Panc1 (cell line): ENCODE data around the gene ERC2. TPM values are rescaled to one million over a fixed set of nuclear protein-coding genes. Genes with fewer than 3 reads are reported as not detected.

Experiments used
- ATAC-seq: fragments of 200-7000 bp; cut with Tn5 transposase; 2 replicates; pipeline ENCODE4 v1.9.1; 2020; ENCODE audit warnings: mild to moderate bottlenecking, moderate library complexity
- BruUV-seq: library from RNA; stranded (reverse); fragments of 400-500 nt; replicated peaks from 2 replicates; lab custom pipeline; 2021; lab: Mats Ljungman, UMichigan
- CTCF ChIA-PET: fragments of 300-600 bp; sonication (Branson Sonifier 250); formaldehyde crosslinking; loops from one replicate; lab custom pipeline; 2022; ENCODE audit warnings: antibody characterized with exemption; lab: Charles Lee
- POLR2A ChIA-PET: fragments of 300-600 bp; sonication (Branson Sonifier 250); formaldehyde crosslinking; loops from one replicate; lab custom pipeline; 2022; ENCODE audit warnings: antibody characterized with exemption; lab: Charles Lee
- DNase-seq: peaks from one replicate; pipeline ENCODE4 v3.0.0-alpha.2; 2010; ENCODE audit warnings: low read depth, low spot score
- H3K27ac ChIP-seq: 2 replicates; pipeline ENCODE4 v1.5.1; 2011; ENCODE audit warnings: mild to moderate bottlenecking, low read length, inconsistent platforms
- H3K27me3 ChIP-seq: fragments of 200-500 bp; sonication (Bioruptor generic); 2 replicates; pipeline ENCODE4 v1.6.0; 2014; ENCODE audit warnings: low read length, inconsistent platforms; ENCODE audit not compliant: control insufficient read depth, insufficient read depth
- H3K36me3 ChIP-seq: fragments of 200-500 bp; sonication (Bioruptor generic); 2 replicates; pipeline ENCODE4 v1.5.1; 2014; ENCODE audit warnings: inconsistent platforms, mild to moderate bottlenecking, low read length, moderate library complexity; ENCODE audit not compliant: control insufficient read depth, insufficient read depth
- H3K4me1 ChIP-seq: 2 replicates; pipeline ENCODE4 v1.5.1; 2011; ENCODE audit warnings: inconsistent platforms, mild to moderate bottlenecking, low read length, moderate library complexity; ENCODE audit not compliant: control insufficient read depth, insufficient read depth
- H3K4me3 ChIP-seq, 2 experiments: 2 replicates each; pipeline ENCODE4 v1.5.1; 2011 to 2012; ENCODE audit warnings: low read depth in 2 of 2, low read length in 2 of 2, mild to moderate bottlenecking in 2 of 2, inconsistent platforms in 1 of 2, moderate library complexity in 1 of 2
- H3K9me3 ChIP-seq: fragments of 200-500 bp; sonication (Bioruptor generic); 2 replicates; pipeline ENCODE4 v1.5.1; 2014; ENCODE audit warnings: low read depth, mild to moderate bottlenecking, inconsistent platforms, low read length, moderate library complexity; ENCODE audit not compliant: control insufficient read depth, insufficient read depth
- POLR2AphosphoS5 ChIP-seq: IDR thresholded peaks from 2 replicates; pipeline ENCODE4 v1.6.1; 2012; ENCODE audit warnings: mild to moderate bottlenecking, low read depth, low read length, moderate library complexity
- SIN3A ChIP-seq: IDR thresholded peaks from 2 replicates; pipeline ENCODE4 v1.6.1; 2012; ENCODE audit warnings: low read depth, mild to moderate bottlenecking, low read length, moderate library complexity, borderline replicate concordance; ENCODE audit not compliant: insufficient read depth
- TCF7L2 ChIP-seq: IDR thresholded peaks from 2 replicates; pipeline ENCODE4 v1.6.1; 2011; ENCODE audit warnings: mild to moderate bottlenecking, low read depth, low read length, inconsistent platforms
- in situ Hi-C: cut with HindIII; loops from 2 replicates; pipeline ENCODE4 v1.10.0; 2016; ENCODE audit warnings: low sequenced_read_pairs, low pct_unique_long_range_greater_than_20kb
- intact Hi-C: fragments of 100-400 bp; cut with micrococcal nuclease; formaldehyde crosslinking; loops from one replicate; pipeline ENCODE4 v1.10.0; 2022; ENCODE audit not compliant: unreplicated experiment
- total RNA-seq: library from RNA; stranded (reverse); gene quantifications from one replicate; pipeline ENCODE4 v1.2.1, GENCODE V29; 2021; ENCODE audit not compliant: unreplicated experiment
- TF ChIP-seq, protein P1 (sequence below), 2 experiments: IDR thresholded peaks; 2 replicates each; pipeline ENCODE4 v1.6.1; 2011 to 2012; ENCODE audit warnings: low read depth in 2 of 2, control low read depth in 1 of 2, low read length in 1 of 2, mild to moderate bottlenecking in 1 of 2, moderate library complexity in 1 of 2; ENCODE audit not compliant: insufficient read depth in 1 of 2
- TF ChIP-seq, protein P2 (sequence below): fragments of 450-650 bp; IDR thresholded peaks from 2 replicates; pipeline ENCODE4 v1.5.1; 2017; ENCODE audit warnings: mild to moderate bottlenecking

The ERC2 gene
- total RNA-seq, 1 experiment from 2014 or later, result 0.33 TPM

DNA sequence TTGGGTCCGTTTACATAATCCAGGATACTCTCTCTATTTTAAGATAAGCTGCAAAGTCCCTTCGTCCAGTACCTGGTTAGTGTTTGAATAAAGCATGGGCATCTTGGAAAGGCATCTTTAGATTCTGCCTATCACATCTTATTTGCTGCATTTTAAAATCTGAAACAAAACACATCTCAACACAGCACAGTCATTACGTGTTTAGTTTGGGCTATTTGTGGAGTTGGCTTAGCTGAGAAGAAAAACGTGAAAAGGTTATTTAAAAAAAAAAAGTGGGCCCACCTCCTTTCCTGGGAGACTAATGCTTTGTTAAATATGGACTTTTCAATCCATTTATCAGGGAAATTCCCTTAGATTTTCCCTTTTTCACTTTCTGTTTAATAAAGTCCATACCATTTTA lies 806.7 kb downstream of the ERC2 start:
- POLR2A ChIA-PET, result no interaction called here
- no peaks in the 10 kb centered on the region; the same call in 1 of the 2 replicates for H3K27me3 ChIP-seq
- H3K4me3 ChIP-seq, result no peak overlapping the region
- in situ Hi-C loops (no loop called here), intact Hi-C loops (no loop called here)
- BruUV-seq, result no TSS peak
- H3K36me3 ChIP-seq, result no peaks in the 10 kb centered on the region
- ATAC-seq, result no peak
- no peaks in the 10 kb centered on the region for H3K9me3 ChIP-seq
- no peak for TF ChIP-seq SIN3A
- TF ChIP-seq, protein P1, sequence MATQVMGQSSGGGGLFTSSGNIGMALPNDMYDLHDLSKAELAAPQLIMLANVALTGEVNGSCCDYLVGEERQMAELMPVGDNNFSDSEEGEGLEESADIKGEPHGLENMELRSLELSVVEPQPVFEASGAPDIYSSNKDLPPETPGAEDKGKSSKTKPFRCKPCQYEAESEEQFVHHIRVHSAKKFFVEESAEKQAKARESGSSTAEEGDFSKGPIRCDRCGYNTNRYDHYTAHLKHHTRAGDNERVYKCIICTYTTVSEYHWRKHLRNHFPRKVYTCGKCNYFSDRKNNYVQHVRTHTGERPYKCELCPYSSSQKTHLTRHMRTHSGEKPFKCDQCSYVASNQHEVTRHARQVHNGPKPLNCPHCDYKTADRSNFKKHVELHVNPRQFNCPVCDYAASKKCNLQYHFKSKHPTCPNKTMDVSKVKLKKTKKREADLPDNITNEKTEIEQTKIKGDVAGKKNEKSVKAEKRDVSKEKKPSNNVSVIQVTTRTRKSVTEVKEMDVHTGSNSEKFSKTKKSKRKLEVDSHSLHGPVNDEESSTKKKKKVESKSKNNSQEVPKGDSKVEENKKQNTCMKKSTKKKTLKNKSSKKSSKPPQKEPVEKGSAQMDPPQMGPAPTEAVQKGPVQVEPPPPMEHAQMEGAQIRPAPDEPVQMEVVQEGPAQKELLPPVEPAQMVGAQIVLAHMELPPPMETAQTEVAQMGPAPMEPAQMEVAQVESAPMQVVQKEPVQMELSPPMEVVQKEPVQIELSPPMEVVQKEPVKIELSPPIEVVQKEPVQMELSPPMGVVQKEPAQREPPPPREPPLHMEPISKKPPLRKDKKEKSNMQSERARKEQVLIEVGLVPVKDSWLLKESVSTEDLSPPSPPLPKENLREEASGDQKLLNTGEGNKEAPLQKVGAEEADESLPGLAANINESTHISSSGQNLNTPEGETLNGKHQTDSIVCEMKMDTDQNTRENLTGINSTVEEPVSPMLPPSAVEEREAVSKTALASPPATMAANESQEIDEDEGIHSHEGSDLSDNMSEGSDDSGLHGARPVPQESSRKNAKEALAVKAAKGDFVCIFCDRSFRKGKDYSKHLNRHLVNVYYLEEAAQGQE (IDR thresholded peaks at IDR 0.05; ENCODE audit: insufficient read depth in 1 of 2, low read depth in 2 of 2, low read length in 1 of 2), result no peak
- TF ChIP-seq TCF7L2, result no peak
- no peak for TF ChIP-seq POLR2AphosphoS5
- TF ChIP-seq, protein P2, sequence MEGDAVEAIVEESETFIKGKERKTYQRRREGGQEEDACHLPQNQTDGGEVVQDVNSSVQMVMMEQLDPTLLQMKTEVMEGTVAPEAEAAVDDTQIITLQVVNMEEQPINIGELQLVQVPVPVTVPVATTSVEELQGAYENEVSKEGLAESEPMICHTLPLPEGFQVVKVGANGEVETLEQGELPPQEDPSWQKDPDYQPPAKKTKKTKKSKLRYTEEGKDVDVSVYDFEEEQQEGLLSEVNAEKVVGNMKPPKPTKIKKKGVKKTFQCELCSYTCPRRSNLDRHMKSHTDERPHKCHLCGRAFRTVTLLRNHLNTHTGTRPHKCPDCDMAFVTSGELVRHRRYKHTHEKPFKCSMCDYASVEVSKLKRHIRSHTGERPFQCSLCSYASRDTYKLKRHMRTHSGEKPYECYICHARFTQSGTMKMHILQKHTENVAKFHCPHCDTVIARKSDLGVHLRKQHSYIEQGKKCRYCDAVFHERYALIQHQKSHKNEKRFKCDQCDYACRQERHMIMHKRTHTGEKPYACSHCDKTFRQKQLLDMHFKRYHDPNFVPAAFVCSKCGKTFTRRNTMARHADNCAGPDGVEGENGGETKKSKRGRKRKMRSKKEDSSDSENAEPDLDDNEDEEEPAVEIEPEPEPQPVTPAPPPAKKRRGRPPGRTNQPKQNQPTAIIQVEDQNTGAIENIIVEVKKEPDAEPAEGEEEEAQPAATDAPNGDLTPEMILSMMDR, result no peak
- no peak overlapping the region for H3K27ac ChIP-seq
- H3K4me1 ChIP-seq, result no peaks in the 10 kb centered on the region
- DNase-seq, result no peak
- CTCF ChIA-PET, result no interaction called here

DNA sequence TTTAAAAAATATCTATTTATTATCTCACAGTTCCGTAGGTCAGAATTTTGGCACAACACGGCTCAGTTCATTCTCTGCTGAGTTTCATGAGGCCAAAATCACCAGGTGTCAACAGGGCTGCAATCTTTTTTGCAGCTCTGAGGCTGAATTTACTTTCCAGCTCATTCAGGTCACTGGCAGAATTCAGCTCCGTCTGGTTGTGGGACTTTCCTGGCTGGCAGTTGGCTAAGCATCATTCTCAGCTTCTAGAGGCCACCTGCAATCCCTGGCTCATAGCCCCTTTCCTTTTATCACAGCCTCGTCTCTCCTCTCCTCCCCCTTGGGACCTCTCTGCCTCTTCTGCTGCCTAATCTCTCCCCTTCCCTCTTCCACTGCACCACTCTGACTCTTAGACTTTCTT lies 807.1 kb downstream of the ERC2 start:
- DNase-seq (no peak), ATAC-seq (no peak)
- Histone ChIP-seq H3K36me3 (no peaks in the 10 kb centered on the region), H3K27me3 (no peaks in the 10 kb centered on the region; the same call in 1 of the 2 replicates), H3K4me1 (no peaks in the 10 kb centered on the region), H3K27ac (no peak overlapping the region), H3K4me3 (no peak overlapping the region), H3K9me3 (no peaks in the 10 kb centered on the region)
- TF ChIP-seq, protein P1 (IDR thresholded peaks at IDR 0.05; ENCODE audit: insufficient read depth in 1 of 2, low read depth in 2 of 2, low read length in 1 of 2), result no peak
- CTCF ChIA-PET, result no interaction called here
- POLR2A ChIA-PET, result no interaction called here
- in situ Hi-C loops (no loop called here), intact Hi-C loops (no loop called here)
- BruUV-seq, result no TSS peak
